HG03439 (cell line): ENCODE data around the gene GUCD1.

ENCODE experiments used
- ATAC-seq: cut with Tn5 transposase; IDR thresholded peaks from one replicate; pipeline ENCODE4 v1.9.1; 2021; ENCODE audit warnings: mild to moderate bottlenecking, moderate library complexity; ENCODE audit not compliant: unreplicated experiment

GUCD1 gene

DNA sequence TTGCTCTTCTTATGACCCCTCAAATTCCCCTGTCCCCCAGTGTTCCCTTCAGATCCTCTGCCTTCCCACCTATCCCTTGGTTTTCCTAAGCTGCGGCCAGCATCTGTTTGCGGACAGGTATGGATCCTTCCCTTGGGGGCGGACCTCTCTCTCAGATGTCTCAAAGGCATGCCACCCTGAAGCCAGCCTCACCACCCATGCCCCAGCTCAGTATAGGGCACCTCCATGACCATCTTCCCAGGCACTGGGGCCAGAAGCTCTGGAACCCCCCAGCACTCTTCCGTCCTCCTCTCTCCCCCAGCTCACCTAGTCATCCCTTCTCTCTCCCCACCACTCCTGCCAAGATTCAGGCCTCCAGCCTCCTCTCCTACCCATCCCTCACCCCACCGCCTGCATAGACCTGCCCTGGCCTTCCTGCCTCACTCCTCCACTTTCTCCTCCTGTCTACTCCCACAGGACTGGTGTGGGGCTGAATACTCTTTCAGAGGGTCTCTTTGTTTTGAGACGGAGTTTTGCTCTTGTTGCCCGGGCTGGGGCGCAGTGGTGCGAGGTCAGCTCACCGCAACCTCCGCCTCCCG lies 35.7 kb upstream of the GUCD1 start:
- no peak for ATAC-seq

DNA sequence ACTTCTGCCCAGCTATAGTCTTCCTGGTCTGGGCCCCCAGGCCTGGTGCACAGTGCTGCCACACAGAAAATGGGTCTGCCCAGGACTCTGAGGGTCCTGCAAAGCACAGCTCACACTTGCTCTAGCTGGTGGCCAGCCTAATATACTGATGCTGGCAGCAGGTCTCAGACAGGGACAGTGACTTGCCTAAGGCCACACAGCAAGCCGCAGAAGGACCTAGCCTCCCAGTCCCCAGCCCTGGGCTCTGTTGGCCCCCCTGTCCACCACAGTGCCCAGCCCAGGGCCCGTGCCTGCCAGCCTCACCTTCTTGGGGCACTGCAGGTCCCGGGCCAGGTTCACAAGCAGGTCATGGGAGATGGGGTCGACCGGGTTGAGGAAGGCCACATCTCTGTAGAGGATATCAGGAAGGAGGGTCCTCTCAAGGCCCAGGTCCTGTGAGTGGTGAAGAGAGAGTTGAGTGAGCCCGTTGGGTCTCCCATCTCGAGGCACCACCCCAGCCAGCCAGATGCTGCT lies 34.6 kb upstream of the GUCD1 start:
- no peak for ATAC-seq

DNA sequence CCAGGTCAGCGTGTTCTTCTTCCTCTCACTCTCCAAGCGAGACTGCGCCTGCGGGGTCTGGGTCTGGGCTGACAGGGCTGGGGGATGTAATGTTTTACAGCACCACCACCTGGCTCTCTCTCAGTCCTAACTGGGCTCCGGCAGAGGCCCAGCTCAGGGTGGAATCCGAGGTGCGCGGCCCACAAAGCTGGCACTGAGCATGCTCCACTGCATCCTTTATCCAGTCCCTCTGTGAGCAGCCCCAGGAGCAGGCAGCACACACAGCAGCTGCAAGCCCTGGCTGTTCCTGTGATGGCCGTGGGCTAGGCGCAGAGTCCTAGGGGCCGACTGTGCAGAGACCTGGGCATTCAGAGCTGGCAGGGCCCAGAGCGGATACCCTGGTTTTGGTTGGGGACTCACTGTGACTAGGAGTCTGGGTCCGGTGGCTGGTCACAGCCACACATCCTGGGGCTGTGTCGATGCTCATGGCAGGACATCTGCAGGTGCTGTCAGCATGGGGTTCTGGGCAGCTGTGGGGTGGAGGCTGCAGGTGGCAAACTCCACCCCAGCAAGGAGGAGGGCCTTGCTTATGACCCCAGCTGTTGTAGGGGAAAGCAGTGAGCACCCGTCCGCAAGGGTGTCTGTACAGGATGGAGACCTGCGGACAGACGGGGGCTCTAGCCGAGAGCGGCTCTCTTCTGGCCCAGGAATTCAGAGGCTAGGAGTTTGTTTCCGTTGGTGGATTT lies 34.0 kb upstream of the GUCD1 start:
- no peak for ATAC-seq

DNA sequence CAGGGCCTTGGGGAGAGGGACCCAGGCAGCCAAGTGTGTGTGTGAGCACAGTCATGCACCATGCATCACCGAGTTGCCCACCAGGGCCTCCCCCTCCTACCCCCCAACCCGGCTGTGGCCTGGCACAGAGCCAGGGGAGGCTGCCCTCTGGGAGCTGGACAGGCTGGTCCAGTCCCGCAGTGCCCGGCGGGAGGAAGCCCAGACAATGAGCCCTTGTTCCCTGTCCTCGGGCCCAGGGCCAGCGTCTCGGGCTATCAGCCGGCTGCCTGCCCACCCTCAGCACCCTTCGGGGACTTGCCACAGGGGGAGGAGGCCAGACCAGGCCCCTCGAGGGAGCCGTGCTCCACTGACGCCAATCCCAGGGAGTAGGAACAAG lies 33.4 kb upstream of the GUCD1 start:
- ATAC-seq, result no peak

DNA sequence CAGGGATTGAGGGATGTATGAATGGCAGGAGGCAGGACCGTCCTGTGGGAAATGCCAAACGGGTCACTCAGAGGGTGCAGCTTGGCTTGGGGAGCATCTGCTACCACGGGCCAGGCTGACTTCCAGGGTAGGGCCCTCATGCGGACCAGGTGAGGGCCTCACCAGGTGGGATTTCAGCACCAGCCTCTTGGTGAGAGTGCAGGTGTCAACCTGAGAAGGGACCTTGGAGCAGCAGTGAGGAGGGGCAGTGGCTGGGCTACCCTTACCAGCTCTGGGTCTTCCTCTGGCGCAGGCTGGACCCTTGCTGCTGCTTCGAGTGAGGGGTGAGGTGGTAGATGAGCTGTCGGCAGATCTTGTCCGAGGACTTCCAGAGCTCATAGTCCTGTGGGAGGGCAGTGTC lies 33.0 kb upstream of the GUCD1 start:
- ATAC-seq, result no peak

DNA sequence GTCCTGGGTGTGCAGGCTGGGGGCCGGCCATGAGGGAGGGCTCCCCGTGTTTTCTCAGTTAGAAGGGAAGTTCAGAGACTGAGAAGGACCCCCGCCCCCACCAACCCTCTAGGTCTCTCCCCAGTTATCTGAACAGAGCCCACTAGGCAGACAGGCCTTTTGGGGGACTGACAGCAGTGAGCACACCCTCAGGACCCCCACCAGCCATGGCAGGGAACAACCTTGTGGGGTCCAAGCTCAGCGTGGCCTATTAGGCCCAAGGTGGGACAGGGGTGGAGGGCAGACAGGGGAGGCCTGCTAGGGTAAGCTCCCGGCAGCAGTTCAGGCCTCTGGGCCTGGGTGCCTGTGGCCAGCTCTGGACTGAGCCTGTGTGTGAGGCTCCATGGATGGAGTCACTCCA lies 32.3 kb upstream of the GUCD1 start:
- no peak for ATAC-seq

DNA sequence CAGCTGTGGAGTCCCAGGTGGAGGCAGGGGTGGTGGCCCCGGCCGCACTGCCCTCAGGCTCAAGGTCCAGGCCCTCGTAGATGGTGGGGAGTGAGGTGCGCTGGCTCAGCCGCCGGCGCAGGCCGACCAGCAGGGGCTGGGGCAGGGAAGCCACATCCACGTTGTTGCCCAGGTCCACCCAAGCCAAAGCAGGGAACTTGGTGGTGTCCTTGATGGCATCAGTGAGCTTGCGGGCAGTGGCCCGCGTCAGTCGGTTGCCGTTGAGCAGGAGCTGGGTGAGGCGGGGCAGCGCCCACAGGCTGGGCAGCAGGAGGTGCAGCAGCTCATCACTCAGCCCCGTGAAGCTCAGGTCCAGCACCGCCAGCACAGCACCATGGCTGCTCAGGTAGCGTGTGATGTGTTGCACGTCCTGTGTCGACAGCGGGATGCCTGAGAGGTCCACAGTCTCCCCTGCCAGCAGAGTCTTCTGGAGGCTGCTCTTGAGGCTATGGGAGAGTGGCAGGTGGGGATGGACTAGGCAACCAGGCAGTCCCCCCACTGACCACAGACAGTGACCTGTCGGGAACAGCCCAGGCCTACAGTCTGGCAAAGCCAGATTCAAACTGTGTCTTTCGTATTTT lies 31.1 kb upstream of the GUCD1 start:
- no peak for ATAC-seq

DNA sequence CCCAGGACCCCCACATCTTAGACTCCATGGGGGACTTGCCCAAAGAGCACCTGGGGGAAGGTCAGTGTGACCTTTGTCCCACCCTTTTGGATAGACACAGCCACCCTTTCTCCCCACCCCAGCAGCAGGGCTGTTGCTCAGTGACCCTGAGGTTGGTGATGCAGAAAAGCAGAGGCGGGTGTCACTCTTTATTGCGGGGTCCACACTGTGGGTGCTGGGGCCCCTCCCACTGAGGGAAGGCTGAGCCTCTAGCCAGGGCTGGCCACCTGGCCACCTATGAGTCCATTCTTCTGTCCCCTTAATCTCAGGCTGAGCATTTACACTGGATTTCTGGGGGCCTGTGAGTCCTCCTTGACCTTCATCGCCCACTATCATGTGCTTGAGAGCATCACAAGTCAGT lies 30.5 kb upstream of the GUCD1 start:
- no peak for ATAC-seq

DNA sequence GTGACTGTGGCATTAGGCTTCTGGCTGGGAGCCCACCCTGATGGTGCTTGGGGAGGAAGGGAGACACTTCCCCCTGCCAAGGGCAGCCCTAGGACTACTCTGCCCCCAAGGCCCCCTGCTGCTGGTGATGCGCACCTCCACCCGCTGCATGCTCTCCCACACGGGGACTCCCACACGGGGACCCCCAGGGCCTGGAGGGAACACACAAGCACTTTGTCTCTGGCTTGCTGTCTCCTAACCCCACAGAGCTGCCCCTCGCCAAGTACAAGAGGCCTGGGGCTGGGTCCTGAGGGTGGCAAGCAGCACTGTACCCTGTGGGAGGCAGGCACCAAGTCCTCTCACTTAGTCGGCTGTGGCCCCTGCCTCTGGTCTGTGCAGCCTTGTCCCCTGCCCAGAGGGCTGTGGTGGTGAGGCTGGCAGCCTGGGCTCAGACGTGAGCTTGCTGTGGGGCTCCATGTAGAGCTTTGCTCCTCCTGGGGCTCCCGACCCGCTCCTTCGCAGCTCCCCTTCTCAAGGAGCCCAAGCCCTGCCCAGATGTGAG lies 30.0 kb upstream of the GUCD1 start:
- no peak for ATAC-seq

DNA sequence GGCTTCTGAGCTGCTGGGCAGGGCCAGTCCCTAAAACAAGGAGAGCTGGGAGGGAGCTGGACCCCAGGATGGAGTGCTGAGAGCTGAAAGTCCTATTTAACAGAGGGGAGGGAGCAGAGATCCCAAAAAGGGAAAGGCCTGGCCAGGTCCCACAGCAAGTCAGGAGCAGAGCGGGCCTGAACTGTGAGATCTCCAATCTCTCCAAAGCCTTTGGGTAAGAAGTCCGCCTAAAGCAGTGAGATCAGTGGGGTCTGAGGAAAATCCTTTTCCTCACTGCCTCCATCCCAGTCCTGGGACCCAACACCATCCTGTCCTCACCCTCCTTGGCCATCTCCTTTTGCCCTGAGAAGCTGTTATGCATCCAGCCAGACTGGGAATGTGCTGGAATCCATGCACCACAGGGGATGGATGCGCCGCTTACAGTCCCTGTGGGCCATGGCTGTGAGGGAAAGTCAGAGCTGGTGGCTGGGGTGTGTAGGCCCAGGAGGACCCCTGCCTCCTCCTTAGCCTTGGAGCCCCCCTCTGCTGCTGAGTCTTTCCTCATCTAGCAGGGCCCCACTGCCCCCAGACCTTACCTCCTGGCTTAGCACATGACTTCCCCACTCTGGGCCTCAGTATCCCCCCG lies 29.3 kb upstream of the GUCD1 start:
- ATAC-seq, result no peak

DNA sequence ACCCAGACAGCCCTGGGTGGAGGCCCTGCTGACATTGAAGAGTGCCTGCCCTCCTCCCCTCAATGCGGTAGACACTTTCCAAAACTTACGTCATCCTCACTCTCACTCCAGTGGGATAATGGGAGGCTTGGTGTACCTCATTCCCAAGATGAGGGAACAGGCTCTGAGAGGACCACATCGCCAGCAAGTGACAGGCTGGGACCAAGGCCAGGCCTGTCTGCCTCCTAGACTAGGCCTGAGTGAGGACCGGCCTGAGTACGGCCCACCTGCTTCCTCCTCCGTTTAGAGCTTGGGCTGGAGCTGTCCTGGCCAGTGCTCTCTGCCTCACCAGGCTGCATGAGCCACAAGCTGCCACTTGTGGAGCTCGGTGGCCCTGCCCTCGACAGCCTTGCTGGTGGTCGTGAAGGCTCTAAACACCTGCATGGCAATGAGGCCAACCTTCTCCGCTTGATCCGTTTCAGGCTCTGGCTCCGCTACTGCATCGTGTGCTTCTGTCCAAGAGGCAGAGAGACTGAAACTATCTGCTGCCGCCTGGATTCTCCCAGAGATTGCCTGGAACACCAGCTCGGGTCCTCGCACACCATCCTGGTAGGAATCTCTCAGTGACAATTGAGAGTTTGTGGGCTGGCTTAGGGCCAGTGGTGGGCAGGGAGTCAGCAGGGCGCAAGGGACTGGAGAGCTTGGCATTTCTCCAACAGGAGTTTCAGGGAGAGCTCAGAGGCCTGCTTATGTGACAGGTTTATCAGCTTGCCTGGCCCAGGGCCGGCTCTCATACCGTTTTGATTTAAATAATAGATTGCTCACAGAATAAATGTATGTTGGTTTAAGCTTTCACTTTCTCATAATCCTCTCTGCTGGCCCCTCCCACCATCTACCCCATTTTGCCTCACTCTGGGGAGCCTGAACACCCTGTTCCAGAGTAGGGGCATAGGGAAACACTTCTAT lies 28.6 kb upstream of the GUCD1 start:
- no peak for ATAC-seq

DNA sequence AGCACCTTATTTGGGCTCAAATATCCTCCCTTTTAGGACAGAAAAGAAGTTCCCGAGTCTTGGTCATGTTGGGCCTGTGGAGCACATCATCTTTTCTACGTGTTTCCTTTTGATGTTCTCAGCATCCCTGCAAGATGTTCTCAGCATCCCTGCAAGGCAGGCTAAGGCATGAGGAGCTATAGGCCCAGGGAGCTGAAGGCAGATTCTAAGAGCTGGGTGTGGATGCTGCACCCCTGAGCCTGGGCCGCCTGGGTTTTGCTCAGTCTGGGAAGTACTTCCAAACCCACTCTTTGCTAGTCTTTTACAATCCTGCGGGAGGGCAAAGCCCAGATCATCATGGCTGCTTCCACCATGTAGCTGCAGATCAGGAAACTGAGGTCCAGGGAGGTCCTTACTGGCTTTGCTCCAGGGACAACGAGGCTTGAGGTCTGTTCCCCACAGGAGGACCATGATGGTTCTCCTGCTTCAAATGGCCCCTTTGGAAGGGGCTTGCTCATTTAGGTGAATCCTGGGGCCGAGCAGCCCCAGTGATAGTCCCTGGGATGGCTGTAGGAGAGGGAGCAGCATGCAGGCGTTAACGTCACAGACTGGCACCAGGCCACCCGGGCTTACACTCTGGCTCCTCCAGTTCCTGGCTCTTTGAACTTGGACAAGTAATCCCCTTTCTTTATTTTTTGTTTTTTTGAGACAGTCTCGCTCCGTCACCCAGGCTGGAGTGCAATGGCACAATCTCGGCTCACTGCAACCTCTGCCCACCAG lies 27.3 kb upstream of the GUCD1 start:
- no peak for ATAC-seq

DNA sequence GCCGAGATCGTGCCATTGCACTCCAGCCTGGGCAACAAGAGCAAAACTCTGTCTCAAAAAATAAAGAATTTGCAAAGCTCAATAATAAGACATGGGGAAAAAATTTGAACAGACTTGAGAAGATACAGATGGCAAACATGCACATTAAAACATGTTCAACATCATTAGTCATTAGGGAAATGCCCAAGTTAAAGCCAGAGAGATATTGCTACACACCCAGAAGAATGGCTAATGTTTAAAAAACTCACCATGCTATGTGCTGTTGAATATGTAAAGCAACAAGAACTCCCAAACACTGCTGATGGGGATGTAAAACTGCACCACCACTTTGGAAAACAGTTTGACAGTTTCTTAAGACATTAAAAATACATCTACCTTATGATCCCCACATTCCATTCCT lies 25.3 kb upstream of the GUCD1 start:
- no peak for ATAC-seq

DNA sequence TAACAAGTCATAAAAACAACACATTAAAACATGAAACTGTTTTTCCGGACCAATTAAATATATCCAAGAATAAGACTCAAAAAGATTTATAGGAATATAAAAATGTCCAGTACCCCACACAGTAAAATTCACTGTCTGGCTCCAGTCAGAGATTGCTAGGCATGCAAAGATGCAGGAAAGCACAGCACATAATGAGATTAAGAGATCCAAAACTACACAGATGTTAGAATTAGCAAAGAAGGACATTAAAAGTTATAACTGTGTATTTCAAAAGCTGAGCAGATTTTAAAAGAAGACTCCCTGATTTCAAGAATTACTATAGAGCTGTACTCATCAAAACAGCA lies 24.3 kb upstream of the GUCD1 start:
- ATAC-seq, result no peak

DNA sequence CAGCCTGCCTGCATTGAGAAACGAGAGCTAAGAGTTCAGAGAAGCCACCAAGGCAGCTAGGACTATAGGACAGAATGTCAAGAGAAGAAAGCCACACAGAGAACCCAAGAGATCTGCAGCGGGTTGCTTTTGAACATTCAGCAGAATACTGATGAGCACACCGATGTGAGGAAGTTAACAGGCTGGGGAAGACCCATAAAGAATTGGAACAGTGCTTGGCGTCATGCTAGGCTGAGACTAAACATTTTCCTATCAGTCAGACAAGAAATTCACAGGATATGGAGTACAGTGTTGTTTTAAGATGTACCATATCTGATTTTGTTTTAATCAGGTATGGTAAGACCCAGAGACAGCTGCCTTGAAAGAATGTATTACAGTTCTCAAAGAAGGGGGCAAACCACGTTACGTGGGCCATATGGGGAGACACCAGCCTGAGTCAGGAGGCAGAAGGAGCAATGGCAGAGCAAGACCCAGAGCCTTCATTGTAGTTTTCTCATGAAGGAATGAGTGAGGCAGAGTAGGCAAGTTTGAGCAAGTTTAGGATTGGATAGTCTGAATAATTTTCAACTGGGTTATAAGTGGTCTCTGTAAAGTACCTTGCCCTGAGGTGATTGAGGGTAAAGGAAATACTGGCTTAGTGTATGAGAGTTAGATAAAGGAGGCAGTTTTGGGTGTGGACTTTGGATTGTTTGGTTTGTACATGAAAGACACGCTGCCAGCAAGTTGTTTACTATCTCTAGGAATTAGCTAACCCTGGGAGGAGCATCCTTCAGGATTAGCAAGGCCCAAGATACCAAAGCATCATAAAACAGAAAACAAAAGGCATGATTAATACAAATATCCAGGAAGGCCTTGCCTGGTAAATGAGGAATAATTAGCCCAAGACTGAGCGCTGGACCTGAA lies 23.7 kb upstream of the GUCD1 start:
- ATAC-seq, result no peak

DNA sequence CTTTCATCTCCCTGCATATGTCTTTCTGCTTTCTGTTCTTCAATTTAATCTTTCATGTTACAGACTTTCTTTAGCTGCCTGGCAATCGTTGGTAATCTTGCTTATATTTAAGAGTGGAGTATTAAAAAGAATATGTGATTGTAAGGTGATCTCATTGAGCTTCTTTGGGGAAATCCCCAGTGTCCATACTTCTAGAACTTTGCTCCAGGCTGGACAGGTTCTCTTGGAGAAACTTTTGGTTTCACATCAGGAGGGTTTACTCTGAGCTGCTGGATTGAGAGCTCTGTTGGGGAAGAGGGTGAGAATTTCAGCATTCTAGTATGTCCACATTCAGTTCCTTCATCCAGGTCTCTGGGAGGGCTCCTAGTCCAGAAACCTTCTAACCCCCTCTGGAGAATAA lies 21.8 kb upstream of the GUCD1 start:
- ATAC-seq, result no peak

DNA sequence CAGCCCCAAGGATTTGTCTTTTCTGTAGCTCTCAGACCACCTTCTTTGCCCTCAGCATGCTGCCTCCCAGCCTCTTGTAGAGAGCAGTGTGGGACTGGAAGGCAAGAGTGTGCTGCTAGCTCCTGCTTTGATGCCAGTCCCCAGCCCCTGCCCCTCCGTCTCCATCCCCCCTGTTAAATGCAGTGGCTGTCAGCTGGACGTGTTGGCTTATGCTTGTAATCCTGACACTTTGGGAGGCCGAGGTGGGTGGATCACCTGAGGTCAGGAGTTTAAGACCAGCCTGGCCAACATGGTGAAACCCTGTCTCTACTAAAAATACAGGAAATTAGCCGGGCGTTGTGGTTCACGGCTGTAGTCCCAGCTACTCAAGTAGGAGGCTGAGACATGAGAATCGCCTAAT lies 16.3 kb upstream of the GUCD1 start:
- no peak for ATAC-seq

DNA sequence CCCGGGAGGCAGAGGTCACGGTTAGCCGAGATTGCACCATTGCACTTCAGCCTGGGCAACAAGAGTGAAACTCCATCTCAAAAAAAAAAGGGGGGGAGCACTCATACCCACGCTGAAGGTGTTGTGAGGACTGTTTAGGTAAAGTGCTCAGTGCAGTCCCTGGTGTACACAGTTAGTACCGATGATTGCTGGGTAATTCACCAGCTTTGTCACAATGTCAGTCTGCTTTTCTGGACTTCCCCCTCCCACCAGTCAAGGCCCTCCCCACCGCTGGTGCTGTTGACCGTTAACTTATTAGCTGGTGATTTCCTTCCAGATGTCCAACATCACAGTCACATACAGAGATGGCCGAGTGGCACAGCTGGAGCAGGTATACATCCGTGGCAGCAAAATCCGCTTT lies 12.7 kb upstream of the GUCD1 start:
- no peak for ATAC-seq

DNA sequence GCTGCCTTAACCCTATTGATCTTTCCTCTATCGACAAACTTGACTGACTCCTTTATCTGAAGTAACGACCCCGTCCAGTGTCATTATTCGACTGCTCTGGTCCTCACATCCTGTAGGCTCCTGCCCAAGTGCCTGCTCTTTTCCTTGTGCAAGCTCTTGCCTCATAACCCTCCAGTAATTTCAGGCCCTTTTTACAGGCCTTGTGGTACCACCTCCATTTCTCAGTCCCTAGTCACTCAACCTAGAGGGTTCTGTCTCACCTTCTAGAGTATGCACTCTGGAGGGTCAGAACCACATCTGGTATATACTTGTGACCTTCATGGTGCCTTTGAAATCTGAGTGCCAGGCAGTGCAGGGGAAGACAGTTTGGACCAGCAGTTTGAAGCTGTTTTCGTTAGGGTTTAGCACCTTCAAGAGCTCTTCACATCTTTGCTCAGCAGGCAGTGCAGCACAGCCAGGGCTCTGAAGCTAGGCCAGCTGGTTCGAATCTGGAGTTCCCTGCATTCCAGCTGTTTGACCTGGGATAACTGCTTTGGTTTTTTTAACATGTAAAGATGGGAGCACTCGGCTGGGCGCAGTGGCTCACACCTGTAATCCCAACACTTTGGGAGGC lies 12.1 kb upstream of the GUCD1 start:
- no peak for ATAC-seq
